Measurements from ENCODE around the gene TRIM64.
"Not testable (repeated sequence)": the region's sequence is repeated elsewhere in the genome, so short reads cannot be mapped to it uniquely, and the experiment has no call there.

Gene TRIM64
- total RNA-seq = 0 reads per million in 2 donors

GRCh38 chr11:89965737-89966136 lies at the start of gene TRIM64:
Gene TRIM64, plus strand, starts transcription at chr11:89966037. Its CDS starts 2,467 bp downstream, at chr11:89968504.
- DNase-seq = not testable (repeated sequence)

GRCh38 chr11:89922195-89922660 lies 43.6 kb upstream of the TRIM64 start, which contains the start of gene TRIM49D1:
Gene TRIM49D1, minus strand, starts transcription at chr11:89922245. Its CDS starts 4,535 bp downstream, at chr11:89917710.
- no peak for DNase-seq

GRCh38 chr11:89923764-89924163 lies 42.1 kb upstream of the TRIM64 start, which contains the start of gene TRIM49D2:
Gene TRIM49D2, plus strand, starts transcription at chr11:89924064. Its CDS starts 2,698 bp downstream, at chr11:89926762.
- DNase-seq = not testable (repeated sequence)

GRCh38 chr11:89960833-89961232 lies 5.0 kb upstream of the TRIM64 start:
- DNase-seq = not testable (repeated sequence)

Measured in T-helper 2 cell (primary cell).